DND-41 (cell line): ENCODE data around the gene CHD6.

ENCODE experiments used
- ATAC-seq: fragments of 200-7000 bp; cut with Tn5 transposase; 3 replicates; pipeline ENCODE4 v1.9.1; 2021; ENCODE audit warnings: low read depth; ENCODE audit not compliant: insufficient read depth
- DNase-seq: peaks from one replicate; pipeline ENCODE4 v3.0.0-alpha.2; 2020
- H2AFZ ChIP-seq: 2 replicates; pipeline ENCODE4 v1.6.0; 2012; ENCODE audit warnings: low read depth, low read length
- H3K27ac ChIP-seq: 2 replicates; pipeline ENCODE4 v1.5.1; 2012; ENCODE audit warnings: low read length, inconsistent platforms
- H3K27me3 ChIP-seq: fragments of 200-600 bp; sonication (generic); 2 replicates; pipeline ENCODE4 v1.6.0; 2012; ENCODE audit warnings: low read length, mild to moderate bottlenecking, inconsistent platforms; ENCODE audit not compliant: insufficient read depth, poor library complexity
- H3K36me3 ChIP-seq: 2 replicates; pipeline ENCODE4 v1.5.1; 2012; ENCODE audit warnings: low read length, inconsistent platforms; ENCODE audit not compliant: insufficient read depth
- H3K4me1 ChIP-seq: 2 replicates; pipeline ENCODE4 v1.5.1; 2012; ENCODE audit warnings: mild to moderate bottlenecking, low read length; ENCODE audit not compliant: insufficient read depth
- H3K4me2 ChIP-seq: 2 replicates; pipeline ENCODE4 v1.6.0; 2012; ENCODE audit warnings: mild to moderate bottlenecking, moderate library complexity, low read length, inconsistent platforms; ENCODE audit not compliant: insufficient read depth
- H3K4me3 ChIP-seq, 2 experiments: fragments of 200-600 bp in 1 of 2; shearing (Covaris generic) in 1 of 2; 2 replicates each; pipeline ENCODE4 v1.5.1; 2012 to 2016; ENCODE audit warnings: inconsistent platforms in 2 of 2, low read length in 2 of 2, mild to moderate bottlenecking in 2 of 2, low read depth in 1 of 2, moderate library complexity in 1 of 2
- H3K79me2 ChIP-seq: 2 replicates; pipeline ENCODE4 v1.6.0; 2012; ENCODE audit warnings: low read length, inconsistent platforms; ENCODE audit not compliant: insufficient read depth
- H3K9ac ChIP-seq: 2 replicates; pipeline ENCODE4 v1.6.0; 2012; ENCODE audit warnings: low read depth, mild to moderate bottlenecking, inconsistent platforms, low read length, moderate library complexity
- H3K9me3 ChIP-seq: 2 replicates; pipeline ENCODE4 v1.5.1; 2012; ENCODE audit warnings: low read length, moderate library complexity, mild to moderate bottlenecking, inconsistent platforms; ENCODE audit not compliant: insufficient read depth, severe bottlenecking
- H4K20me1 ChIP-seq: 2 replicates; pipeline ENCODE4 v1.6.0; 2012; ENCODE audit warnings: low read length; ENCODE audit not compliant: insufficient read depth
- EZH2 ChIP-seq: IDR thresholded peaks from 3 replicates; pipeline ENCODE4 v1.6.1; 2012; ENCODE audit warnings: borderline replicate concordance, low read depth, mild to moderate bottlenecking, moderate library complexity, low read length, inconsistent platforms; ENCODE audit not compliant: severe bottlenecking
- TF ChIP-seq, protein P1 (sequence below): IDR thresholded peaks from 2 replicates; pipeline ENCODE4 v1.5.1; 2012; ENCODE audit warnings: borderline replicate concordance, low read length, moderate library complexity, mild to moderate bottlenecking; ENCODE audit not compliant: poor library complexity, severe bottlenecking; ENCODE audit errors: extremely low read depth

Gene CHD6

DNA sequence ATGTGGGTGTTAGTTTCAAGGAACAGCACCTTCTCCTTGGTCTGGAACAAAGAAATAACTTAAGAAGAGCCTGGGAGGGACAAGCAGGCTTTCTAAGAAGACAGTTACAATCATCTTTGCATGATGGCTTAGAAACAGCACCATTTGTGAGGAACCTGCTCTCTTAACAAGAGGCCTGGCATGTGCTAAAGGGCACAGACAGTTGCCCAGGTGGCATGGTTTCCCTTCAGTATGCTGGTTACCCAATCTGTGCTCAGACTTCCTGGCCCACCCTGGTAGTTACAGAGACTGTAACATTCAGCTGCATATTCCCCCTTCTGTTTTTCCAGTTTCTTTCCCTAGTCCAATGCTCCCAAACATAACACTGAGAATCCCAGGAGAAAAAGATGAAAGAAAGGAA is 84.0 kb downstream of the CHD6 start:
- Histone ChIP-seq H3K27me3 (no peaks in the 10 kb centered on the region), H3K4me3 (no peak overlapping the region), H3K27ac (no peak overlapping the region), H3K36me3 (peaks cover 65% of the 10 kb centered on the region), H3K9ac (no peak overlapping the region), H4K20me1 (peaks cover 29% of the 10 kb centered on the region), H2AFZ (no peak overlapping the region), H3K4me2 (no peak overlapping the region), H3K79me2 (peaks cover 61% of the 10 kb centered on the region), H3K9me3 (peaks cover 12% of the 10 kb centered on the region), H3K4me1 (no peaks in the 10 kb centered on the region)
- TF ChIP-seq, protein P1, sequence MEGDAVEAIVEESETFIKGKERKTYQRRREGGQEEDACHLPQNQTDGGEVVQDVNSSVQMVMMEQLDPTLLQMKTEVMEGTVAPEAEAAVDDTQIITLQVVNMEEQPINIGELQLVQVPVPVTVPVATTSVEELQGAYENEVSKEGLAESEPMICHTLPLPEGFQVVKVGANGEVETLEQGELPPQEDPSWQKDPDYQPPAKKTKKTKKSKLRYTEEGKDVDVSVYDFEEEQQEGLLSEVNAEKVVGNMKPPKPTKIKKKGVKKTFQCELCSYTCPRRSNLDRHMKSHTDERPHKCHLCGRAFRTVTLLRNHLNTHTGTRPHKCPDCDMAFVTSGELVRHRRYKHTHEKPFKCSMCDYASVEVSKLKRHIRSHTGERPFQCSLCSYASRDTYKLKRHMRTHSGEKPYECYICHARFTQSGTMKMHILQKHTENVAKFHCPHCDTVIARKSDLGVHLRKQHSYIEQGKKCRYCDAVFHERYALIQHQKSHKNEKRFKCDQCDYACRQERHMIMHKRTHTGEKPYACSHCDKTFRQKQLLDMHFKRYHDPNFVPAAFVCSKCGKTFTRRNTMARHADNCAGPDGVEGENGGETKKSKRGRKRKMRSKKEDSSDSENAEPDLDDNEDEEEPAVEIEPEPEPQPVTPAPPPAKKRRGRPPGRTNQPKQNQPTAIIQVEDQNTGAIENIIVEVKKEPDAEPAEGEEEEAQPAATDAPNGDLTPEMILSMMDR: no peak
- TF ChIP-seq EZH2: no peak
- DNase-seq (no peak), ATAC-seq (no peak)

DNA sequence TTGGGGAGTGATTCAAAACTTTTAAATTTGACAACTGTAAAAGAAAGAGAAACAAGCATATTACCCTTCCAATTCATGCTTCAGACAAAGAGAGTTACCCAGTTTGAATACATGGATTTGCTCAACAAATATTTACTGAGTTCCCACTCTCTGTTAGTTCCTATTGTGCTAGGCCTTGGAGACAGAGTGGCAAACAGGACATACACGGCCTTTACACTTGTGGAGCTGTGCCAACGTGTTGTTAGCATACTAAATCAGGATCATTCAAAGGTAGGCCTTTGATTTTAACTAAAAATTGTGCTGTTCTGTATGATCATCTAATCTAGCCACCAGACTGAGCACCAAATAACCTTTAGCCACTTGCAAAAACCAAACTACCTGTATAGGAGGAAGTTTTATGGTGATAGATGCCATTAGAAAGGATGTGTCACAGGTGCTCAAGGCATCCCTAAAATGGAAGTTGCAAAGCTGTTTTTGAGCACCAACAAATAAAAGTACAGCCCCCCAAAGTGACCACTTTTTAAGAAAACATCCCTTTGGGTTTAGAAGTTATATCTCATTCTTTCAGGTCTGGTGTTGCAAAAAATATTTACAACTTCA is 84.5 kb downstream of the CHD6 start:
- no peak for TF ChIP-seq EZH2
- TF ChIP-seq, protein P1: no peak
- Histone ChIP-seq H3K79me2 (peaks cover 60% of the 10 kb centered on the region), H2AFZ (no peak overlapping the region), H3K9me3 (peaks cover 10% of the 10 kb centered on the region), H3K27ac (no peak overlapping the region), H3K27me3 (no peaks in the 10 kb centered on the region), H3K9ac (no peak overlapping the region), H4K20me1 (peaks cover 24% of the 10 kb centered on the region), H3K4me3 (no peak overlapping the region), H3K4me2 (no peak overlapping the region), H3K4me1 (no peaks in the 10 kb centered on the region), H3K36me3 (peaks cover 61% of the 10 kb centered on the region)
- DNase-seq: no peak
- no peak for ATAC-seq

DNA sequence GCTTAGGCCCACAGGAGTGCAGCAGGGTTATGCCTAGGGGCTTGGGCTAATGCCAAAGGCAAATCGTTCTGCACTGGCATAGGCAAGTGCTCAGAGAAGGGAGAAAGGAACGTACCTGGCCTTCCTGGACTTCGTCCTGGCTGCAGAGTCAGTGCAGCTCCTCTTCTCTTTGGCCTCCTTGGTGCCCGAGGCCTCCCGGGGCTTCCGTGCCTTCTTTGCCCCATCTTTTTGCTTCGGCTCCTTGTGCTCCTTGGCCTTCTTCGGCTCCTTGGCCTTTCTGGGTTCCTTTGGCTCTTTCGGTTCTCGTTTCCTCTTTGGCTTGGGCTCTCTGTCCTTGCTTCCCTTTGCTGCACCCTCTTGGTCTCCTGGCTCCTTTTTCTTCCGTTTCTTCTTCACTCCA is 85.2 kb downstream of the CHD6 start:
- ATAC-seq (no peak), DNase-seq (no peak)
- Histone ChIP-seq H3K4me2 (no peak overlapping the region), H2AFZ (no peak overlapping the region), H4K20me1 (peaks cover 24% of the 10 kb centered on the region), H3K4me3 (no peak overlapping the region), H3K9ac (no peak overlapping the region), H3K79me2 (peaks cover 61% of the 10 kb centered on the region), H3K27ac (no peak overlapping the region), H3K36me3 (peaks cover 58% of the 10 kb centered on the region), H3K9me3 (peaks cover 4% of the 10 kb centered on the region), H3K4me1 (no peaks in the 10 kb centered on the region), H3K27me3 (no peaks in the 10 kb centered on the region)
- TF ChIP-seq, protein P1: no peak
- no peak for TF ChIP-seq EZH2
